Upper lobe of left lung (tissue), 6 donors: ENCODE measurements around the gene TEX35. TPM values are rescaled to one million over a fixed set of nuclear protein-coding genes. Genes with fewer than 3 reads are reported as not detected.
A peak's percentile ranks its signal among the peaks of the same experiment; 100 is the strongest.

Source experiments
- ATAC-seq, 2 donors: fragments of 200-7000 bp; cut with Tn5 transposase; one replicate each; pipeline ENCODE4 v1.9.1; 2022; ENCODE audit warnings: mild to moderate bottlenecking in 2 of 2, moderate library complexity in 2 of 2; ENCODE audit not compliant: low FRiP score in 2 of 2
- DNase-seq, 2 donors: peaks; one replicate each; pipeline ENCODE4 v3.0.0-alpha.2; 2019 to 2020
- H3K27ac ChIP-seq, 4 donors: fragments of 200-600 bp; sonication (generic); one replicate each; pipeline ENCODE4 v1.5.1; 2016 to 2019
- H3K27me3 ChIP-seq, 4 donors: fragments of 200-600 bp; sonication (generic); one replicate each; pipeline ENCODE4 v1.5.1; 2017 to 2019
- H3K36me3 ChIP-seq, 4 donors: fragments of 200-600 bp; sonication (generic); one replicate each; pipeline ENCODE4 v1.5.1; 2016 to 2019
- H3K4me1 ChIP-seq, 4 donors: fragments of 200-600 bp; sonication (generic); one replicate each; pipeline ENCODE4 v1.5.1; 2018 to 2019
- H3K4me3 ChIP-seq, 4 donors: fragments of 200-600 bp; sonication (generic); one replicate each; pipeline ENCODE4 v1.5.1; 2017 to 2019; ENCODE audit warnings: mild to moderate bottlenecking in 2 of 4, moderate library complexity in 1 of 4
- H3K9me3 ChIP-seq, 4 donors: fragments of 200-600 bp; sonication (generic); one replicate each; pipeline ENCODE4 v1.5.1; 2018 to 2019
- CTCF ChIP-seq, 6 experiments: fragments of 450-650 bp in 4 of 6; fragments of 200-600 bp in 2 of 6; sonication (generic) in 2 of 6; IDR thresholded peaks; one replicate each; pipeline ENCODE4 v1.5.1; 2016 to 2019; ENCODE audit warnings: antibody characterized with exemption in 6 of 6
- EP300 ChIP-seq, 4 donors: sonication (generic); formaldehyde crosslinking; IDR thresholded peaks; one replicate each; pipeline ENCODE4 v1.5.1; 2017; ENCODE audit warnings: antibody characterized with exemption in 4 of 4, control low read depth in 2 of 4
- POLR2A ChIP-seq, 4 donors: fragments of 450-650 bp; IDR thresholded peaks; one replicate each; pipeline ENCODE4 v1.5.1; 2016 to 2017; ENCODE audit warnings: antibody characterized with exemption in 4 of 4, mild to moderate bottlenecking in 2 of 4
- POLR2AphosphoS5 ChIP-seq, 2 donors: sonication (generic); formaldehyde crosslinking; IDR thresholded peaks; one replicate each; pipeline ENCODE4 v1.5.1; 2017; ENCODE audit warnings: antibody characterized with exemption in 2 of 2
- WGBS, 2 donors: methylation state at CpG; one replicate each; pipeline ENCODE4 v1.1.5; 2017 to 2018; 5-methylcytosine and 5-hydroxymethylcytosine counted together
- total RNA-seq, 6 donors: library from RNA; depleted of rRNA in 4 of 6; stranded (reverse); fragments of >200 nt in 4 of 6; gene quantifications; one replicate each; pipeline versions ENCODE4 v1.1.0 to v1.2.1, GENCODE V29; 2016 to 2021
- donor health status: DM: no; HTN: no; CAD: no; lungs with moderate emphysema.
- donor health status: DM: no; HTN: yes; CAD: no; lungs with severe emphysema.

TEX35 gene
- total RNA-seq, 6 donors from 2014 or later: not detected

- Histone ChIP-seq H3K36me3 (no peaks in the 10 kb centered on the region), H3K4me1 (peaks cover 0 to 15% (median 0%) of the 10 kb centered on the region in 4 donors), H3K9me3 (no peaks in the 10 kb centered on the region), H3K27me3 (no peaks in the 10 kb centered on the region), H3K27ac (no peak overlapping the region), H3K4me3 (no peak overlapping the region)
- TF ChIP-seq CTCF (IDR thresholded peaks at IDR 0.05): no peak
- no peak for ATAC-seq
- WGBS, 2 donors: 79 to 81% methylated on average over 4 to 6 of the region's 6 CpGs
- DNase-seq: peak in 1 of 2 donors; percentile 31
Observed at GRCh38 chr1:178503849-178504248, 9.1 kb upstream of the TEX35 start.

- H3K4me3 ChIP-seq: no peak overlapping the region
- no peak for ATAC-seq
Observed at GRCh38 chr1:178504286-178504685, 8.6 kb upstream of the TEX35 start.

GRCh38 chr1:178506177-178506576 is 6.7 kb upstream of the TEX35 start:
- H3K27ac ChIP-seq: no peak overlapping the region
- TF ChIP-seq POLR2A (IDR thresholded peaks at IDR 0.05): no peak
- WGBS, 2 donors: 69 to 73% methylated on average over 5 to 6 of the region's 6 CpGs
- H3K4me3 ChIP-seq: no peak overlapping the region
- DNase-seq (peak in 1 of 2 donors; percentile 36), ATAC-seq (no peak)
- no peaks in the 10 kb centered on the region for H3K36me3 ChIP-seq
- H3K27me3 ChIP-seq: no peaks in the 10 kb centered on the region
- peaks cover 0 to 6% (median 0%) of the 10 kb centered on the region in 4 donors for H3K4me1 ChIP-seq
- H3K9me3 ChIP-seq: no peaks in the 10 kb centered on the region

More at GRCh38 chr1:178504286-178504685, 8.6 kb upstream of the TEX35 start:
- H3K27me3 ChIP-seq: no peaks in the 10 kb centered on the region
- WGBS, 2 donors: 73 to 95% methylated on average over 4 of the region's 4 CpGs
- no peaks in the 10 kb centered on the region for H3K9me3 ChIP-seq
- no peak for DNase-seq
- TF ChIP-seq CTCF (IDR thresholded peaks at IDR 0.05) (no peak), POLR2A (IDR thresholded peaks at IDR 0.05) (no peak), EP300 (IDR thresholded peaks at IDR 0.05) (no peak), POLR2AphosphoS5 (IDR thresholded peaks at IDR 0.05) (no peak)
- H3K27ac ChIP-seq: no peak overlapping the region
- peaks cover 0 to 15% (median 0%) of the 10 kb centered on the region in 4 donors for H3K4me1 ChIP-seq
- H3K36me3 ChIP-seq: no peaks in the 10 kb centered on the region

- no peak for DNase-seq
- TF ChIP-seq POLR2AphosphoS5 (IDR thresholded peaks at IDR 0.05): no peak
- TF ChIP-seq POLR2A (IDR thresholded peaks at IDR 0.05): no peak
- no peak for TF ChIP-seq EP300 (IDR thresholded peaks at IDR 0.05)
- TF ChIP-seq CTCF (IDR thresholded peaks at IDR 0.05): no peak
- WGBS, 2 donors: 79 to 80% methylated on average over 6 of the region's 6 CpGs
Observed at GRCh38 chr1:178506669-178507068, 6.2 kb upstream of the TEX35 start.

GRCh38 chr1:178509414-178510007 is 3.4 kb upstream of the TEX35 start:
- H3K4me3 ChIP-seq: no peak overlapping the region
- H3K27ac ChIP-seq: no peak overlapping the region
- 93 to 94% methylated on average over 4 to 5 of the region's 5 CpGs for WGBS, 2 donors
- no peaks in the 10 kb centered on the region for H3K4me1 ChIP-seq
- no peak for TF ChIP-seq CTCF (IDR thresholded peaks at IDR 0.05)
- no peak for TF ChIP-seq POLR2A (IDR thresholded peaks at IDR 0.05)
- TF ChIP-seq POLR2AphosphoS5 (IDR thresholded peaks at IDR 0.05): no peak
- TF ChIP-seq EP300 (IDR thresholded peaks at IDR 0.05): no peak
- ATAC-seq (no peak), DNase-seq (no peak)
- H3K27me3 ChIP-seq: no peaks in the 10 kb centered on the region
- H3K9me3 ChIP-seq: no peaks in the 10 kb centered on the region
- H3K36me3 ChIP-seq: no peaks in the 10 kb centered on the region

More at GRCh38 chr1:178506669-178507068, 6.2 kb upstream of the TEX35 start:
- Histone ChIP-seq H3K27ac (no peak overlapping the region), H3K4me1 (peaks cover 0 to 1% (median 0%) of the 10 kb centered on the region in 4 donors), H3K9me3 (no peaks in the 10 kb centered on the region), H3K4me3 (no peak overlapping the region), H3K27me3 (no peaks in the 10 kb centered on the region), H3K36me3 (no peaks in the 10 kb centered on the region)
- no peak for ATAC-seq
